GM13976 (cell line): ENCODE results near the gene OR2S2.

Experiments
- DNase-seq: peaks from one replicate; pipeline ENCODE4 v3.0.0; 2012; ENCODE audit warnings: low spot score
- in situ Hi-C: fragments of 300-500 bp; cut with MboI; formaldehyde crosslinking; loops from one replicate; pipeline ENCODE4 v1.12.0; 2022; ENCODE audit warnings: low sequenced_read_pairs, mixed read lengths, inconsistent platforms; ENCODE audit not compliant: unreplicated experiment
- TF ChIP-seq, protein P1 (sequence below): IDR thresholded peaks from 2 replicates; pipeline ENCODE4 v1.5.1; 2012; ENCODE audit warnings: borderline replicate concordance, mild to moderate bottlenecking; ENCODE audit not compliant: insufficient read depth; ENCODE audit errors: extremely low read depth, missing control alignments, control extremely low read depth

Gene OR2S2

DNA sequence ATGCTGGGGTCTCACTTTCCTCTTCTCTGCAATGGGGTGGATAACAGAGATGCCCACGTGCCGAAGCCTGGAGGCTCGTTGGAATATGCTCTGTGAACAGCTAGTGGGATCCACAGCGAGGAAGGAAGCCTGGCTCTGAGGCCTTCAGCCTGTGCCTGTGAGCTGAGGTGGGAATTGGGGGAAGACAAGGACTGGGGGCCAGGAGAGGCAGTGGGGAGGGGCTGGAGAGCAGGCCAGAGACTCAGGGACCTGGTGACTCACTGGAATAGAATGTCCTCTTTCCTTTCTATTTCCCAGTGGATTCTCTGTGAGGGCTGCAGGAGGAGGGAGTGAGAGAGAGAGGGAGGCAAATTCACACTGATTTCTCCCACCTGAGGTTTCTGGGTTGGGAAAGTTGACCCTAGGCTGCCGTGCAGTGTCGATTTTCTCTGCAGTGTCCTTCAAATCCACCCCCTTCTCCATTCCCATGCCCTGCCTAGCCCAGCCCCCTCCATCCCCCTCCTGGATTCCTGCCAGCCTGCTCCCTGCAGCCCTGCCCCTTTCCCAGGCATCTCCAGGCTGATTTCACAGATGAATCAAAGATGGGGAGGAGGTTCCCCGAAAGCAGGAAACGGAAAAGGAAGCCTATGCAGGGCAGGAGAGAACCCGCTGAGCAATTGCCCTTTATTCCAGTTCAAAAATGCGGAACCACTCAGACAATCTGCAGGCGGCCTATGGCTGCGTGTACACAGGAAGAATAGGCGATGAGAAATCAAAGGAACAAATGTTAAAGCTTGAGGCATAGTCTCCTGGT is 50.0 kb downstream of the OR2S2 start:
- in situ Hi-C loops = no loop called here
- TF ChIP-seq, protein P1, sequence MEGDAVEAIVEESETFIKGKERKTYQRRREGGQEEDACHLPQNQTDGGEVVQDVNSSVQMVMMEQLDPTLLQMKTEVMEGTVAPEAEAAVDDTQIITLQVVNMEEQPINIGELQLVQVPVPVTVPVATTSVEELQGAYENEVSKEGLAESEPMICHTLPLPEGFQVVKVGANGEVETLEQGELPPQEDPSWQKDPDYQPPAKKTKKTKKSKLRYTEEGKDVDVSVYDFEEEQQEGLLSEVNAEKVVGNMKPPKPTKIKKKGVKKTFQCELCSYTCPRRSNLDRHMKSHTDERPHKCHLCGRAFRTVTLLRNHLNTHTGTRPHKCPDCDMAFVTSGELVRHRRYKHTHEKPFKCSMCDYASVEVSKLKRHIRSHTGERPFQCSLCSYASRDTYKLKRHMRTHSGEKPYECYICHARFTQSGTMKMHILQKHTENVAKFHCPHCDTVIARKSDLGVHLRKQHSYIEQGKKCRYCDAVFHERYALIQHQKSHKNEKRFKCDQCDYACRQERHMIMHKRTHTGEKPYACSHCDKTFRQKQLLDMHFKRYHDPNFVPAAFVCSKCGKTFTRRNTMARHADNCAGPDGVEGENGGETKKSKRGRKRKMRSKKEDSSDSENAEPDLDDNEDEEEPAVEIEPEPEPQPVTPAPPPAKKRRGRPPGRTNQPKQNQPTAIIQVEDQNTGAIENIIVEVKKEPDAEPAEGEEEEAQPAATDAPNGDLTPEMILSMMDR = no peak
- DNase-seq = no peak
